K562 treated with DMSO at 1 percent for 48 hours (cell line): ENCODE measurements around the gene AFAP1L1. TPM values are rescaled to one million over a fixed set of nuclear protein-coding genes. Genes with fewer than 3 reads are reported as not detected.

Experiments used
- total RNA-seq: library from RNA; unstranded; fragments of 300-600 nt; gene quantifications from 2 replicates; pipeline ENCODE4 v1.2.3, GENCODE V29; 2022; ENCODE audit warnings: low replicate concordance; ENCODE audit errors: extremely low read depth

The AFAP1L1 gene
- total RNA-seq, result not detected in 2 replicates

GRCh38 chr5:149271716-149272563 lies at the start of gene AFAP1L1:
Gene AFAP1L1, plus strand, starts transcription at chr5:149271859. Its CDS starts 110 bp downstream, at chr5:149271969.

GRCh38 chr5:149345147-149345891 lies 73.7 kb downstream of the AFAP1L1 start, which contains the start of gene GRPEL2:
Gene GRPEL2, plus strand, starts transcription at chr5:149345499. Its CDS starts 41 bp downstream, at chr5:149345540.

GRCh38 chr5:149357370-149358293 lies 86.0 kb downstream of the AFAP1L1 start, which contains the start of gene PCYOX1L:
Gene PCYOX1L, plus strand, starts transcription at chr5:149358046. Its CDS starts 23 bp downstream, at chr5:149358069.

GRCh38 chr5:149379177-149379761 lies 107.6 kb downstream of the AFAP1L1 start, which contains the start of gene IL17B:
Gene IL17B, minus strand, starts transcription at chr5:149379292. Its CDS starts 67 bp downstream, at chr5:149379225.

Other genes with a start within 250 kb of the AFAP1L1 start
- not detected in 2 replicates for gene SH3TC2, start 208.8 kb upstream of the AFAP1L1 start, total RNA-seq
- gene ABLIM3, start 130.4 kb upstream of the AFAP1L1 start, total RNA-seq, result not detected in 2 replicates
- gene GRPEL2, start 73.6 kb downstream of the AFAP1L1 start, total RNA-seq, result not detected in 2 replicates
- not detected in 2 replicates for gene PCYOX1L, start 86.2 kb downstream of the AFAP1L1 start, total RNA-seq
- not detected in 2 replicates for gene IL17B, start 107.4 kb downstream of the AFAP1L1 start, total RNA-seq